Activated B cell treated with CpG ODN at 0.5 μM for 24 hours (primary cell): ENCODE measurements around the gene FNIP2. TPM values are rescaled to one million over a fixed set of nuclear protein-coding genes. Genes with fewer than 3 reads are reported as not detected.
"Not testable (repeated sequence)": the region's sequence is repeated elsewhere in the genome, so short reads cannot be mapped to it uniquely, and the experiment has no call there.

Source experiments
- ATAC-seq: fragments of 200-7000 bp; cut with Tn5 transposase; one replicate; pipeline ENCODE4 v1.10.0; 2021; ENCODE audit warnings: low read depth, mild to moderate bottlenecking, moderate library complexity
- CTCF ChIA-PET: fragments of 350-600 bp; sonication (Branson Sonifier 250); formaldehyde crosslinking; loops from one replicate; lab custom pipeline; 2021; ENCODE audit warnings: antibody characterized with exemption; lab: Charles Lee
- POLR2A ChIA-PET: fragments of 350-600 bp; sonication (Branson Sonifier 250); formaldehyde crosslinking; loops from one replicate; lab custom pipeline; 2021; ENCODE audit warnings: antibody characterized with exemption; lab: Charles Lee
- DNase-seq: peaks from one replicate; pipeline ENCODE4 v3.0.0; 2022
- H3K27ac Mint-ChIP-seq: one replicate; pipeline ENCODE4 v1.8.0; 2020; ENCODE audit warnings: mixed read lengths
- H3K27me3 Mint-ChIP-seq: one replicate; pipeline ENCODE4 v1.8.0; 2021; ENCODE audit warnings: mixed read lengths
- H3K36me3 Mint-ChIP-seq: one replicate; pipeline ENCODE4 v1.8.0; 2021; ENCODE audit warnings: low read depth, mixed read lengths
- H3K4me1 Mint-ChIP-seq: one replicate; pipeline ENCODE4 v1.8.0; 2021; ENCODE audit warnings: mixed read lengths
- H3K4me3 Mint-ChIP-seq: one replicate; pipeline ENCODE4 v1.8.0; 2020; ENCODE audit warnings: mild to moderate bottlenecking, mixed read lengths
- H3K9me3 Mint-ChIP-seq: one replicate; pipeline ENCODE4 v1.8.0; 2020; ENCODE audit warnings: mixed read lengths
- intact Hi-C: fragments of 100-400 bp; cut with micrococcal nuclease; formaldehyde crosslinking; loops from one replicate; pipeline ENCODE4 v1.15.1; 2024
- total RNA-seq: library from RNA; stranded (reverse); gene quantifications from 2 replicates; pipeline ENCODE4 v1.2.3, GENCODE V29; 2022
- TF ChIP-seq, protein P1 (sequence below): fragments of 200-600 bp; IDR thresholded peaks from one replicate; pipeline ENCODE4 v1.8.0; 2022; ENCODE audit warnings: antibody characterized with exemption, mild to moderate bottlenecking

FNIP2 gene
- total RNA-seq, 1 donor from 2014 or later: not detected

GRCh38 chr4:158788516-158788915 is 19.7 kb downstream of the FNIP2 start:
- TF ChIP-seq, protein P1, sequence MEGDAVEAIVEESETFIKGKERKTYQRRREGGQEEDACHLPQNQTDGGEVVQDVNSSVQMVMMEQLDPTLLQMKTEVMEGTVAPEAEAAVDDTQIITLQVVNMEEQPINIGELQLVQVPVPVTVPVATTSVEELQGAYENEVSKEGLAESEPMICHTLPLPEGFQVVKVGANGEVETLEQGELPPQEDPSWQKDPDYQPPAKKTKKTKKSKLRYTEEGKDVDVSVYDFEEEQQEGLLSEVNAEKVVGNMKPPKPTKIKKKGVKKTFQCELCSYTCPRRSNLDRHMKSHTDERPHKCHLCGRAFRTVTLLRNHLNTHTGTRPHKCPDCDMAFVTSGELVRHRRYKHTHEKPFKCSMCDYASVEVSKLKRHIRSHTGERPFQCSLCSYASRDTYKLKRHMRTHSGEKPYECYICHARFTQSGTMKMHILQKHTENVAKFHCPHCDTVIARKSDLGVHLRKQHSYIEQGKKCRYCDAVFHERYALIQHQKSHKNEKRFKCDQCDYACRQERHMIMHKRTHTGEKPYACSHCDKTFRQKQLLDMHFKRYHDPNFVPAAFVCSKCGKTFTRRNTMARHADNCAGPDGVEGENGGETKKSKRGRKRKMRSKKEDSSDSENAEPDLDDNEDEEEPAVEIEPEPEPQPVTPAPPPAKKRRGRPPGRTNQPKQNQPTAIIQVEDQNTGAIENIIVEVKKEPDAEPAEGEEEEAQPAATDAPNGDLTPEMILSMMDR: no peak
- ATAC-seq (no peak), DNase-seq (no peak)
- H3K4me3 Mint-ChIP-seq: no peak overlapping the region
- no peaks in the 10 kb centered on the region for H3K9me3 Mint-ChIP-seq
- intact Hi-C loops: no loop called here
- no peaks in the 10 kb centered on the region for H3K4me1 Mint-ChIP-seq
- CTCF ChIA-PET: no interaction called here
- peaks cover 74% of the 10 kb centered on the region for H3K27me3 Mint-ChIP-seq
- H3K36me3 Mint-ChIP-seq: no peaks in the 10 kb centered on the region
- H3K27ac Mint-ChIP-seq: no peak overlapping the region
- POLR2A ChIA-PET: no interaction called here

DNA sequence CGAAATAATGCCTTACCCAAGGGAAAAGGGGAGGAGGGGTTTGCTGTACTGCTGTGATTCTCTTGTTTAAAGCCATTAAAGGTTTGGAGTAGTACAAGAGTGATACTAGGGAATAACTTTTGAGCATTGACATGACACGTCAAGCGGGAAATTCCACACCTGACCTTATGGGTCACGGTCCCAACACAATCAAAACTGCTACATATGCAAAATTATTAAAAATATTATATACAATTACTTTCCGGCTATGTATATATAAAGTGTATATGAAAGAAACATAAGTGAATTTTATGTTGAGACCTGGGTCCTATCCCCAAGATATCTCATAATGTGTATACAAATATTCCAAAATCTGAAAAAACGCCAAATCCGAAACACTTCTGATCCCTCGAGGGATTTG is 21.0 kb downstream of the FNIP2 start:
- DNase-seq: no peak
- H3K27me3 Mint-ChIP-seq: peaks cover 62% of the 10 kb centered on the region
- ATAC-seq: no peak
- TF ChIP-seq, protein P1: no peak
- no peaks in the 10 kb centered on the region for H3K4me1 Mint-ChIP-seq
- H3K27ac Mint-ChIP-seq: no peak overlapping the region
- intact Hi-C loops: no loop called here
- H3K4me3 Mint-ChIP-seq: no peak overlapping the region
- POLR2A ChIA-PET: no interaction called here
- H3K36me3 Mint-ChIP-seq: no peaks in the 10 kb centered on the region
- no peaks in the 10 kb centered on the region for H3K9me3 Mint-ChIP-seq
- CTCF ChIA-PET: no interaction called here

- no peak overlapping the region for H3K4me3 Mint-ChIP-seq
- no peaks in the 10 kb centered on the region for H3K4me1 Mint-ChIP-seq
- H3K9me3 Mint-ChIP-seq: no peaks in the 10 kb centered on the region
- DNase-seq (no peak), ATAC-seq (no peak)
- H3K27me3 Mint-ChIP-seq: peaks cover 64% of the 10 kb centered on the region
- H3K27ac Mint-ChIP-seq: no peak overlapping the region
- H3K36me3 Mint-ChIP-seq: no peaks in the 10 kb centered on the region
- ChIA-PET CTCF (no interaction called here), POLR2A (no interaction called here)
- TF ChIP-seq, protein P1: no peak
- intact Hi-C loops: no loop called here
Observed at GRCh38 chr4:158793021-158793420, 24.2 kb downstream of the FNIP2 start.

GRCh38 chr4:158793430-158793829 is 24.6 kb downstream of the FNIP2 start:
- H3K36me3 Mint-ChIP-seq, POLR2A ChIA-PET, H3K9me3 Mint-ChIP-seq, intact Hi-C loops, ATAC-seq, H3K4me1 Mint-ChIP-seq, DNase-seq, CTCF ChIA-PET, H3K27ac Mint-ChIP-seq, H3K4me3 Mint-ChIP-seq: not testable (repeated sequence)
- H3K27me3 Mint-ChIP-seq: peaks cover 64% of the 10 kb centered on the region

DNA sequence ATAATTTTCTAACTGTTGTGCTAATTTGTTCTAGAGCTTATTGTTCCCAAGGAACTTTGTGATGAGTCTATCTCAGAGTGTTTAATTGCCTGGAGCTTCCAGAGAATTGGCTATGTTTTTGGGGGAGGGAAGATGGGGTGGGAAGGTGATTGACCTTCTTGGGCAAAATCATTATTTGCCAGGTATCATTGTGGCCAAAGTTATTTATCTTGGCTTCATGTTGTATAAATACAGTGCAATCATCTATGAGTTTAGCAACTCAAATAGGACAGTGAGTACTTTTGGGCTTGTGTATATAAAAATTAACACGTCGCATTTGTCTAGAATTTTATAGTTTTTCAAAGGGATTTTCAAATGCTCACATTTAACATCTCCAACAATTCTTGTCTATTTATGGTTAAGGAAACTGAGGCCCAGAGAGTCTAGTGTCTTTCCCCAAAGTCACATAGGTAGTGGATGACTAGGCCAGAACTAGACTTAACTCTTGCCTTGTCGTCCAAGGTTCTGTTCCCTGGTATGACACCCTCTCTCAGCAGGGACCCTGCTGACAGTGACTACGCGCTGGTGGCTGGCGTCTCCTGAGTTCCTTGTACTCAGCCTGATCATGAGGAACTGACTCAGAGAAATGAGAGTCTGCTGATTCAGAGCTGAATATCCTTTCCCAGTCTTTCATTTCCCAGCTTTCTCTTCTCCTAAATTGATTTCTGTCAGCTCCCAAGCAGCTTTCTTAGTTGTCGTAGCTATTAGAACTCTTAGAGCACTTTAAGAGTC is 27.7 kb downstream of the FNIP2 start:
- Mint-ChIP-seq H3K36me3 (no peaks in the 10 kb centered on the region), H3K27me3 (peaks cover 68% of the 10 kb centered on the region), H3K4me3 (no peak overlapping the region), H3K27ac (no peak overlapping the region), H3K4me1 (no peaks in the 10 kb centered on the region), H3K9me3 (no peaks in the 10 kb centered on the region)
- ChIA-PET CTCF (no interaction called here), POLR2A (no interaction called here)
- no peak for DNase-seq
- intact Hi-C loops: no loop called here
- no peak for ATAC-seq
- TF ChIP-seq, protein P1: no peak
